HepG2 (cell line): ENCODE measurements around the gene SHPK. TPM values are rescaled to one million over a fixed set of nuclear protein-coding genes. Genes with fewer than 3 reads are reported as not detected.
A peak's percentile ranks its signal among the peaks of the same experiment; 100 is the strongest.

ENCODE experiments used
- ATAD3A ChIP-seq: sonication (generic); formaldehyde crosslinking; IDR thresholded peaks from 2 replicates; pipeline ENCODE4 v1.4.0; 2020; ENCODE audit warnings: missing genetic modification reagents
- DMAP1 ChIP-seq: IDR thresholded peaks from 2 replicates; pipeline ENCODE4 v1.6.1; 2016
- ELF1 ChIP-seq: sonication (generic); formaldehyde crosslinking; IDR thresholded peaks from 2 replicates; pipeline ENCODE4 v1.4.0; 2020; ENCODE audit warnings: missing genetic modification reagents
- ESRRA ChIP-seq: sonication (generic); formaldehyde crosslinking; IDR thresholded peaks from 2 replicates; pipeline ENCODE4 v1.5.1; 2020; ENCODE audit warnings: mild to moderate bottlenecking, low read depth, missing genetic modification reagents
- HDAC2 ChIP-seq: sonication (generic); formaldehyde crosslinking; IDR thresholded peaks from 2 replicates; pipeline ENCODE4 v1.4.0; 2020; ENCODE audit warnings: missing genetic modification reagents
- HMGA1 ChIP-seq: sonication (generic); formaldehyde crosslinking; conservative IDR thresholded peaks from 2 replicates; pipeline ENCODE4 v1.4.0; 2020; ENCODE audit warnings: missing genetic modification reagents
- MIER2 ChIP-seq: IDR thresholded peaks from 2 replicates; pipeline ENCODE4 v1.6.1; 2016; ENCODE audit warnings: missing biosample characterization, missing genetic modification reagents
- NBN ChIP-seq: fragments of 450-650 bp; conservative IDR thresholded peaks from 2 replicates; pipeline ENCODE4 v1.6.1; 2017
- NR3C1 ChIP-seq: sonication (generic); formaldehyde crosslinking; IDR thresholded peaks from 2 replicates; pipeline ENCODE4 v1.4.0; 2020; ENCODE audit warnings: missing genetic modification reagents
- SIN3A ChIP-seq: IDR thresholded peaks from 2 replicates; pipeline ENCODE4 v1.6.1; 2011; ENCODE audit warnings: low read depth, mild to moderate bottlenecking, control low read depth, low read length, borderline replicate concordance
- U2AF1 ChIP-seq: fragments of 200-400 bp; formaldehyde crosslinking; optimal IDR thresholded peaks from 2 replicates; pipeline ENCODE3; 2017; ENCODE audit warnings: mild to moderate bottlenecking, low read depth, low read length
- WIZ ChIP-seq: sonication (generic); formaldehyde crosslinking; IDR thresholded peaks from 2 replicates; pipeline ENCODE4 v1.5.1; 2020; ENCODE audit warnings: mild to moderate bottlenecking, missing genetic modification reagents
- ZBTB33 ChIP-seq: sonication (generic); formaldehyde crosslinking; IDR thresholded peaks from 2 replicates; pipeline ENCODE4 v1.4.0; 2020; ENCODE audit warnings: missing genetic modification reagents
- ZNF20 ChIP-seq: sonication (generic); formaldehyde crosslinking; IDR thresholded peaks from 2 replicates; pipeline ENCODE4 v1.4.0; 2020; ENCODE audit warnings: mild to moderate bottlenecking, moderate library complexity, missing genetic modification reagents
- ZNF616 ChIP-seq: sonication (generic); formaldehyde crosslinking; IDR thresholded peaks from 2 replicates; pipeline ENCODE4 v1.5.0; 2020; ENCODE audit warnings: low read depth, mild to moderate bottlenecking, missing genetic modification reagents
- ZNF883 ChIP-seq: sonication (generic); formaldehyde crosslinking; IDR thresholded peaks from 2 replicates; pipeline ENCODE4 v1.5.1; 2020; ENCODE audit warnings: mild to moderate bottlenecking, missing genetic modification reagents; ENCODE audit errors: not compliant biosample characterization
- polyA plus RNA-seq, 8 experiments: library from polyadenylated mRNA; depleted of rRNA in 3 of 8; stranded (reverse) in 7 of 8; unstranded in 1 of 8; fragments of >200 nt; fragmentation: Illumina TruSeq in 4 of 8; extraction: Trizol in 4 of 8; gene quantifications; 2 replicates each; pipeline versions ENCODE4 v1.2.1 to v1.2.3, GENCODE V29; 2011 to 2016; ENCODE audit warnings: low read depth in 4 of 8, missing spikeins in 1 of 8, mixed read lengths in 1 of 8; ENCODE audit not compliant: insufficient read depth in 1 of 8
- total RNA-seq, 5 experiments: library from RNA; depleted of rRNA; stranded (reverse); fragments of >200 nt; fragmentation: Illumina TruSeq; extraction: Trizol; gene quantifications; 2 replicates each; pipeline ENCODE4 v1.2.3, GENCODE V29; 2016; ENCODE audit warnings: low read depth in 1 of 5
- TF ChIP-seq, protein P1 (sequence below), 2 experiments: IDR thresholded peaks; 2 replicates each; pipeline ENCODE4 v1.6.1; 2011 to 2012; ENCODE audit warnings: low read length in 2 of 2, borderline replicate concordance in 1 of 2, low read depth in 1 of 2, mild to moderate bottlenecking in 1 of 2, moderate library complexity in 1 of 2
- TF ChIP-seq, protein P2 (sequence below): sonication (generic); formaldehyde crosslinking; IDR thresholded peaks from 2 replicates; pipeline ENCODE4 v1.4.0; 2020; ENCODE audit warnings: missing genetic modification reagents
- TF ChIP-seq, protein P3 (sequence below): sonication (generic); formaldehyde crosslinking; IDR thresholded peaks from 2 replicates; pipeline ENCODE4 v1.5.1; 2020; ENCODE audit warnings: mild to moderate bottlenecking, moderate library complexity, missing genetic modification reagents

SHPK gene
- total and polyA plus RNA-seq, 2 of the 13 experiments (the other 11 are each of a cell fraction or from before 2014, with no cell fraction given): 16.2 to 30.9 TPM

DNA sequence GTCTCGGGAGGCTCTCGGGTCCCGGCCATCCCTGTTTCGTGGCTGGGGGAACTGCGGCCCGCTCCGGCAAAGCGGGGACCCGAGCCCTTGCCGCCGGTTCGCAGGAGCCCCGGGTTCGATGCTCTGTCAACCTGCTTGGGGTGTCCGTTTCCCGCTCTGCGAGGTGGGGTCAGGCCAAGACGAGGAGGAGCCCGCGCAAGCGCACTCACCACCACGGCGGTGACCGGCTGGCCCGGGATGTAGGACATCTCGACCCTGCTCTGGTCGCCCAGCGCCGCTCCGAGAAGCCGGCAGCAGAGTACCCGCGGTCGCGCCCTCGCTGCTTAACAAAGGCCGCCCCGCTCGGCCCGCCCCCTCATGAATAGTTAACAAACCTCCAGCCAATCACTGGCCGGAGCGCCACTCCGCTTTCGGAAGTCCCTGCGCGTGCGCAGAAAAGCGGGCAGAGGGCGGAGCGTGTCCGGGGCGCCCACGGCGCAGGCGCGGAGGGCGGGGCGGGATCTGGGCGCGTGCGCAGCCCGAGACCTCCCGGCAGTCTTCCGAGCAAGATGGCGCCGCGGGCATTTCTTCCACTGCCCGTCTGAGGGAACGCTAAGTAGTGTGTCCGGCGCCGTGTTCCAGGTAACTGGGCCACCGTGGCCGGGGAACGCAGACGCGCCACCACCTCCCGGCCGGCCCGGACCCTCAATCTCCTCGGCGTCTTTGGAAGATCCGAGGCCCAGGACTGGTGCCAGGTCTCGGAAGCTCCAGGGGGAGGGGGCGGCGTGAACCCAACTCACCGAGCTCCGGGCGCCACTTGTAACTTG lies 32.4 kb upstream of the SHPK start, which contains the start of the genes EMC6 and TAX1BP3 (continued):
- TF ChIP-seq, protein P1, sequence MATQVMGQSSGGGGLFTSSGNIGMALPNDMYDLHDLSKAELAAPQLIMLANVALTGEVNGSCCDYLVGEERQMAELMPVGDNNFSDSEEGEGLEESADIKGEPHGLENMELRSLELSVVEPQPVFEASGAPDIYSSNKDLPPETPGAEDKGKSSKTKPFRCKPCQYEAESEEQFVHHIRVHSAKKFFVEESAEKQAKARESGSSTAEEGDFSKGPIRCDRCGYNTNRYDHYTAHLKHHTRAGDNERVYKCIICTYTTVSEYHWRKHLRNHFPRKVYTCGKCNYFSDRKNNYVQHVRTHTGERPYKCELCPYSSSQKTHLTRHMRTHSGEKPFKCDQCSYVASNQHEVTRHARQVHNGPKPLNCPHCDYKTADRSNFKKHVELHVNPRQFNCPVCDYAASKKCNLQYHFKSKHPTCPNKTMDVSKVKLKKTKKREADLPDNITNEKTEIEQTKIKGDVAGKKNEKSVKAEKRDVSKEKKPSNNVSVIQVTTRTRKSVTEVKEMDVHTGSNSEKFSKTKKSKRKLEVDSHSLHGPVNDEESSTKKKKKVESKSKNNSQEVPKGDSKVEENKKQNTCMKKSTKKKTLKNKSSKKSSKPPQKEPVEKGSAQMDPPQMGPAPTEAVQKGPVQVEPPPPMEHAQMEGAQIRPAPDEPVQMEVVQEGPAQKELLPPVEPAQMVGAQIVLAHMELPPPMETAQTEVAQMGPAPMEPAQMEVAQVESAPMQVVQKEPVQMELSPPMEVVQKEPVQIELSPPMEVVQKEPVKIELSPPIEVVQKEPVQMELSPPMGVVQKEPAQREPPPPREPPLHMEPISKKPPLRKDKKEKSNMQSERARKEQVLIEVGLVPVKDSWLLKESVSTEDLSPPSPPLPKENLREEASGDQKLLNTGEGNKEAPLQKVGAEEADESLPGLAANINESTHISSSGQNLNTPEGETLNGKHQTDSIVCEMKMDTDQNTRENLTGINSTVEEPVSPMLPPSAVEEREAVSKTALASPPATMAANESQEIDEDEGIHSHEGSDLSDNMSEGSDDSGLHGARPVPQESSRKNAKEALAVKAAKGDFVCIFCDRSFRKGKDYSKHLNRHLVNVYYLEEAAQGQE (IDR thresholded peaks at IDR 0.05; ENCODE audit: borderline replicate concordance in 1 of 2, low read depth in 1 of 2, low read length in 2 of 2): peak in 1 of 2 experiments; percentile 54; a peak in 1 of 4 replicates
- no peak for TF ChIP-seq HMGA1 (CRISPR knock-in tag)
- no peak for TF ChIP-seq ESRRA
- no peak for TF ChIP-seq U2AF1
- TF ChIP-seq SIN3A: peak; percentile 55; the same call in 1 of the 2 replicates
- TF ChIP-seq DMAP1 (CRISPR knock-in tag): peak; percentile 24; the same call in 1 of the 2 replicates
- no peak; the same call in 1 of the 2 replicates for TF ChIP-seq WIZ (CRISPR knock-in tag)
- TF ChIP-seq NBN: no peak
- peak; percentile 46 for TF ChIP-seq ZNF883 (CRISPR knock-in tag)
- peak; percentile 11; the same call in 1 of the 2 replicates for TF ChIP-seq ELF1
- no peak for TF ChIP-seq ZNF20 (CRISPR knock-in tag)
- no peak for TF ChIP-seq NR3C1
- TF ChIP-seq, protein P2, sequence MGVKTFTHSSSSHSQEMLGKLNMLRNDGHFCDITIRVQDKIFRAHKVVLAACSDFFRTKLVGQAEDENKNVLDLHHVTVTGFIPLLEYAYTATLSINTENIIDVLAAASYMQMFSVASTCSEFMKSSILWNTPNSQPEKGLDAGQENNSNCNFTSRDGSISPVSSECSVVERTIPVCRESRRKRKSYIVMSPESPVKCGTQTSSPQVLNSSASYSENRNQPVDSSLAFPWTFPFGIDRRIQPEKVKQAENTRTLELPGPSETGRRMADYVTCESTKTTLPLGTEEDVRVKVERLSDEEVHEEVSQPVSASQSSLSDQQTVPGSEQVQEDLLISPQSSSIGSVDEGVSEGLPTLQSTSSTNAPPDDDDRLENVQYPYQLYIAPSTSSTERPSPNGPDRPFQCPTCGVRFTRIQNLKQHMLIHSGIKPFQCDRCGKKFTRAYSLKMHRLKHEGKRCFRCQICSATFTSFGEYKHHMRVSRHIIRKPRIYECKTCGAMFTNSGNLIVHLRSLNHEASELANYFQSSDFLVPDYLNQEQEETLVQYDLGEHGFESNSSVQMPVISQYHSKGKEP: peak; percentile 57; the same call in 1 of the 2 replicates
- no peak for TF ChIP-seq HDAC2 (CRISPR knock-in tag)
- no peak for TF ChIP-seq MIER2 (CRISPR knock-in tag)
- peak; percentile 69; the same call in 1 of the 2 replicates for TF ChIP-seq ZNF616
- TF ChIP-seq ATAD3A (CRISPR knock-in tag): no peak
- no peak; the same call in 1 of the 2 replicates for TF ChIP-seq ZBTB33 (CRISPR knock-in tag)
- TF ChIP-seq, protein P3, sequence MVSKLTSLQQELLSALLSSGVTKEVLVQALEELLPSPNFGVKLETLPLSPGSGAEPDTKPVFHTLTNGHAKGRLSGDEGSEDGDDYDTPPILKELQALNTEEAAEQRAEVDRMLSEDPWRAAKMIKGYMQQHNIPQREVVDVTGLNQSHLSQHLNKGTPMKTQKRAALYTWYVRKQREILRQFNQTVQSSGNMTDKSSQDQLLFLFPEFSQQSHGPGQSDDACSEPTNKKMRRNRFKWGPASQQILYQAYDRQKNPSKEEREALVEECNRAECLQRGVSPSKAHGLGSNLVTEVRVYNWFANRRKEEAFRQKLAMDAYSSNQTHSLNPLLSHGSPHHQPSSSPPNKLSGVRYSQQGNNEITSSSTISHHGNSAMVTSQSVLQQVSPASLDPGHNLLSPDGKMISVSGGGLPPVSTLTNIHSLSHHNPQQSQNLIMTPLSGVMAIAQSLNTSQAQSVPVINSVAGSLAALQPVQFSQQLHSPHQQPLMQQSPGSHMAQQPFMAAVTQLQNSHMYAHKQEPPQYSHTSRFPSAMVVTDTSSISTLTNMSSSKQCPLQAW (CRISPR knock-in tag): peak; percentile 78; the same call in 1 of the 2 replicates
